Hepatocyte (in vitro differentiated cells): ENCODE results near the gene MLLT6.

Experiments
- EZH2 ChIP-seq: fragments of 200-600 bp; sonication (generic); IDR thresholded peaks from 2 replicates; pipeline ENCODE4 v1.6.1; 2016; ENCODE audit warnings: antibody characterized with exemption, mild to moderate bottlenecking, borderline replicate concordance
- EZH2phosphoT487 ChIP-seq: fragments of 200-600 bp; sonication (generic); IDR thresholded peaks from one replicate; pipeline ENCODE4 v1.6.1; 2018; ENCODE audit warnings: antibody characterized with exemption, mild to moderate bottlenecking, low read depth, moderate library complexity; ENCODE audit not compliant: unreplicated experiment, severe bottlenecking
- TF ChIP-seq, protein P1 (sequence below): fragments of 200-600 bp; sonication (generic); IDR thresholded peaks from 2 replicates; pipeline ENCODE4 v1.5.1; 2016; ENCODE audit warnings: antibody characterized with exemption, mild to moderate bottlenecking; ENCODE audit not compliant: poor library complexity

- TF ChIP-seq EZH2phosphoT487, result no peak
- TF ChIP-seq, protein P1, sequence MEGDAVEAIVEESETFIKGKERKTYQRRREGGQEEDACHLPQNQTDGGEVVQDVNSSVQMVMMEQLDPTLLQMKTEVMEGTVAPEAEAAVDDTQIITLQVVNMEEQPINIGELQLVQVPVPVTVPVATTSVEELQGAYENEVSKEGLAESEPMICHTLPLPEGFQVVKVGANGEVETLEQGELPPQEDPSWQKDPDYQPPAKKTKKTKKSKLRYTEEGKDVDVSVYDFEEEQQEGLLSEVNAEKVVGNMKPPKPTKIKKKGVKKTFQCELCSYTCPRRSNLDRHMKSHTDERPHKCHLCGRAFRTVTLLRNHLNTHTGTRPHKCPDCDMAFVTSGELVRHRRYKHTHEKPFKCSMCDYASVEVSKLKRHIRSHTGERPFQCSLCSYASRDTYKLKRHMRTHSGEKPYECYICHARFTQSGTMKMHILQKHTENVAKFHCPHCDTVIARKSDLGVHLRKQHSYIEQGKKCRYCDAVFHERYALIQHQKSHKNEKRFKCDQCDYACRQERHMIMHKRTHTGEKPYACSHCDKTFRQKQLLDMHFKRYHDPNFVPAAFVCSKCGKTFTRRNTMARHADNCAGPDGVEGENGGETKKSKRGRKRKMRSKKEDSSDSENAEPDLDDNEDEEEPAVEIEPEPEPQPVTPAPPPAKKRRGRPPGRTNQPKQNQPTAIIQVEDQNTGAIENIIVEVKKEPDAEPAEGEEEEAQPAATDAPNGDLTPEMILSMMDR, result no peak
- no peak for TF ChIP-seq EZH2
Measured at GRCh38 chr17:38663964-38664644, 41.0 kb upstream of the MLLT6 start.
